HepG2 (cell line): Measurements from ENCODE around the gene SEPHS1. TPM values are rescaled to one million over a fixed set of nuclear protein-coding genes. Genes with fewer than 3 reads are reported as not detected.

ENCODE experiments used
- PPARG ChIP-seq: conservative IDR thresholded peaks from 2 replicates; pipeline ENCODE4 v1.6.1; 2016; ENCODE audit warnings: missing biosample characterization, missing genetic modification reagents
- TBP ChIP-seq: sonication (generic); formaldehyde crosslinking; IDR thresholded peaks from 2 replicates; pipeline ENCODE4 v1.5.0; 2020; ENCODE audit warnings: missing genetic modification reagents
- ZSCAN29 ChIP-seq: sonication (generic); formaldehyde crosslinking; conservative IDR thresholded peaks from 2 replicates; pipeline ENCODE4 v1.4.0; 2020; ENCODE audit warnings: mild to moderate bottlenecking, missing genetic modification reagents
- polyA plus RNA-seq, 8 experiments: library from polyadenylated mRNA; depleted of rRNA in 3 of 8; stranded (reverse) in 7 of 8; unstranded in 1 of 8; fragments of >200 nt; fragmentation: Illumina TruSeq in 4 of 8; extraction: Trizol in 4 of 8; gene quantifications; 2 replicates each; pipeline versions ENCODE4 v1.2.1 to v1.2.3, GENCODE V29; 2011 to 2016; ENCODE audit warnings: low read depth in 4 of 8, missing spikeins in 1 of 8, mixed read lengths in 1 of 8; ENCODE audit not compliant: insufficient read depth in 1 of 8
- total RNA-seq, 5 experiments: library from RNA; depleted of rRNA; stranded (reverse); fragments of >200 nt; fragmentation: Illumina TruSeq; extraction: Trizol; gene quantifications; 2 replicates each; pipeline ENCODE4 v1.2.3, GENCODE V29; 2016; ENCODE audit warnings: low read depth in 1 of 5
- TF ChIP-seq, protein P1 (sequence below): sonication (generic); formaldehyde crosslinking; IDR thresholded peaks from 2 replicates; pipeline ENCODE4 v1.4.0; 2020; ENCODE audit warnings: missing genetic modification reagents, mild to moderate bottlenecking, borderline replicate concordance
- TF ChIP-seq, protein P2 (sequence below): sonication (generic); formaldehyde crosslinking; IDR thresholded peaks from one replicate; pipeline ENCODE4 v1.5.1; 2020; ENCODE audit warnings: mild to moderate bottlenecking, missing genetic modification reagents; ENCODE audit errors: not compliant biosample characterization

Gene SEPHS1
- total and polyA plus RNA-seq, 2 of the 13 experiments (the other 11 are each of a cell fraction or from before 2014, with no cell fraction given): 57.8 to 61.5 TPM

DNA sequence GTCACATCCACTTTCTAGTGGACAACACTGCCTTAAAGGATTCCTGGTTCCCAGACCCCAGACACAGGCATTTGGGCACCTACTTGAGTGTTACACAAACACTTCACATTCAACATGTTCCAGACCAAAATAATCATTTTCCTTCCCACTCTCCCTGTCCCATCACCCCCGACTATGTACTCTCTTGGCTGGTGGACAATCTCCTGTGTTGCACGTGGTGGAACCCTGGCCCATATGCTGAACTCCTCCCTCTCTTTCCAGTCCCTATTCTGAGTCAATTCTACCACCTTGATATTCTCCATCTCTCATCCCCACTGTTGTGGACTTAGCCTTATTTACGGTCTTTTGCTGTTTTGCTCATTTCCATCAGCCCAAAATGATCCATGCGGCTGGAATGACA is 8.3 kb upstream of the SEPHS1 start (continued):
- TF ChIP-seq PPARG (CRISPR knock-in tag) (no peak), ZSCAN29 (CRISPR knock-in tag) (no peak), TBP (CRISPR knock-in tag) (no peak)
- TF ChIP-seq, protein P1, sequence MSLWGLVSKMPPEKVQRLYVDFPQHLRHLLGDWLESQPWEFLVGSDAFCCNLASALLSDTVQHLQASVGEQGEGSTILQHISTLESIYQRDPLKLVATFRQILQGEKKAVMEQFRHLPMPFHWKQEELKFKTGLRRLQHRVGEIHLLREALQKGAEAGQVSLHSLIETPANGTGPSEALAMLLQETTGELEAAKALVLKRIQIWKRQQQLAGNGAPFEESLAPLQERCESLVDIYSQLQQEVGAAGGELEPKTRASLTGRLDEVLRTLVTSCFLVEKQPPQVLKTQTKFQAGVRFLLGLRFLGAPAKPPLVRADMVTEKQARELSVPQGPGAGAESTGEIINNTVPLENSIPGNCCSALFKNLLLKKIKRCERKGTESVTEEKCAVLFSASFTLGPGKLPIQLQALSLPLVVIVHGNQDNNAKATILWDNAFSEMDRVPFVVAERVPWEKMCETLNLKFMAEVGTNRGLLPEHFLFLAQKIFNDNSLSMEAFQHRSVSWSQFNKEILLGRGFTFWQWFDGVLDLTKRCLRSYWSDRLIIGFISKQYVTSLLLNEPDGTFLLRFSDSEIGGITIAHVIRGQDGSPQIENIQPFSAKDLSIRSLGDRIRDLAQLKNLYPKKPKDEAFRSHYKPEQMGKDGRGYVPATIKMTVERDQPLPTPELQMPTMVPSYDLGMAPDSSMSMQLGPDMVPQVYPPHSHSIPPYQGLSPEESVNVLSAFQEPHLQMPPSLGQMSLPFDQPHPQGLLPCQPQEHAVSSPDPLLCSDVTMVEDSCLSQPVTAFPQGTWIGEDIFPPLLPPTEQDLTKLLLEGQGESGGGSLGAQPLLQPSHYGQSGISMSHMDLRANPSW: no peak
- TF ChIP-seq, protein P2, sequence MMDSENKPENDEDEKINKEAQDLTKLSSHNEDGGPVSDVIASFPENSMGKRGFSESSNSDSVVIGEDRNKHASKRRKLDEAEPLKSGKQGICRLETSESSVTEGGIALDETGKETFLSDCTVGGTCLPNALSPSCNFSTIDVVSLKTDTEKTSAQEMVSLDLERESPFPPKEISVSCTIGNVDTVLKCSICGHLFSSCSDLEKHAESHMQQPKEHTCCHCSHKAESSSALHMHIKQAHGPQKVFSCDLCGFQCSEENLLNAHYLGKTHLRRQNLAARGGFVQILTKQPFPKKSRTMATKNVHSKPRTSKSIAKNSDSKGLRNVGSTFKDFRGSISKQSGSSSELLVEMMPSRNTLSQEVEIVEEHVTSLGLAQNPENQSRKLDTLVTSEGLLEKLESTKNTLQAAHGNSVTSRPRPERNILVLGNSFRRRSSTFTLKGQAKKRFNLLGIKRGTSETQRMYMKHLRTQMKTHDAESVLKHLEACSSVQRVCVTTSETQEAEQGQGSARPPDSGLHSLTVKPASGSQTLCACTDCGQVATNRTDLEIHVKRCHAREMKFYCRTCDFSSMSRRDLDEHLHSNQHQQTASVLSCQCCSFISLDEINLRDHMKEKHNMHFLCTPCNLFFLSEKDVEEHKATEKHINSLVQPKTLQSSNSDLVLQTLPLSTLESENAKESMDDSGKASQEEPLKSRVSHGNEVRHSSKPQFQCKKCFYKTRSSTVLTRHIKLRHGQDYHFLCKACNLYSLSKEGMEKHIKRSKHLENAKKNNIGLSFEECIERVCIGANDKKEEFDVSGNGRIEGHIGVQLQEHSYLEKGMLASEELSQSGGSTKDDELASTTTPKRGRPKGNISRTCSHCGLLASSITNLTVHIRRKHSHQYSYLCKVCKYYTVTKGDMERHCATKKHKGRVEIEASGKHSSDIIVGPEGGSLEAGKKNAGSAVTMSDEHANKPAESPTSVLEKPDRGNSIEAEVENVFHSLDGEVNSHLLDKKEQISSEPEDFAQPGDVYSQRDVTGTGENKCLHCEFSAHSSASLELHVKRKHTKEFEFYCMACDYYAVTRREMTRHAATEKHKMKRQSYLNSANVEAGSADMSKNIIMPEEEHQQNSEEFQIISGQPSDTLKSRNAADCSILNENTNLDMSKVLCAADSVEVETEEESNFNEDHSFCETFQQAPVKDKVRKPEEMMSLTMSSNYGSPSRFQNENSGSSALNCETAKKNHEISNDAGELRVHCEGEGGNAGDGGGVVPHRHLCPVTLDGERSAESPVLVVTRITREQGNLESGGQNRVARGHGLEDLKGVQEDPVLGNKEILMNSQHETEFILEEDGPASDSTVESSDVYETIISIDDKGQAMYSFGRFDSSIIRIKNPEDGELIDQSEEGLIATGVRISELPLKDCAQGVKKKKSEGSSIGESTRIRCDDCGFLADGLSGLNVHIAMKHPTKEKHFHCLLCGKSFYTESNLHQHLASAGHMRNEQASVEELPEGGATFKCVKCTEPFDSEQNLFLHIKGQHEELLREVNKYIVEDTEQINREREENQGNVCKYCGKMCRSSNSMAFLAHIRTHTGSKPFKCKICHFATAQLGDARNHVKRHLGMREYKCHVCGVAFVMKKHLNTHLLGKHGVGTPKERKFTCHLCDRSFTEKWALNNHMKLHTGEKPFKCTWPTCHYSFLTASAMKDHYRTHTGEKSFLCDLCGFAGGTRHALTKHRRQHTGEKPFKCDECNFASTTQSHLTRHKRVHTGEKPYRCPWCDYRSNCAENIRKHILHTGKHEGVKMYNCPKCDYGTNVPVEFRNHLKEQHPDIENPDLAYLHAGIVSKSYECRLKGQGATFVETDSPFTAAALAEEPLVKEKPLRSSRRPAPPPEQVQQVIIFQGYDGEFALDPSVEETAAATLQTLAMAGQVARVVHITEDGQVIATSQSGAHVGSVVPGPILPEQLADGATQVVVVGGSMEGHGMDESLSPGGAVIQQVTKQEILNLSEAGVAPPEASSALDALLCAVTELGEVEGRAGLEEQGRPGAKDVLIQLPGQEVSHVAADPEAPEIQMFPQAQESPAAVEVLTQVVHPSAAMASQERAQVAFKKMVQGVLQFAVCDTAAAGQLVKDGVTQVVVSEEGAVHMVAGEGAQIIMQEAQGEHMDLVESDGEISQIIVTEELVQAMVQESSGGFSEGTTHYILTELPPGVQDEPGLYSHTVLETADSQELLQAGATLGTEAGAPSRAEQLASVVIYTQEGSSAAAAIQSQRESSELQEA (CRISPR knock-in tag): no peak
